Calu3 (cell line): ENCODE data around the gene MUCL3. TPM values are rescaled to one million over a fixed set of nuclear protein-coding genes. Genes with fewer than 3 reads are reported as not detected.

Source experiments
- BruUV-seq: library from RNA; stranded (reverse); fragments of 400-500 nt; replicated peaks from 2 replicates; lab custom pipeline; 2021; lab: Mats Ljungman, UMichigan
- CTCF ChIA-PET: fragments of 300-600 bp; sonication (Branson Sonifier 250); formaldehyde crosslinking; loops from one replicate; lab custom pipeline; 2022; ENCODE audit warnings: antibody characterized with exemption; lab: Charles Lee
- DNase-seq: peaks from one replicate; pipeline ENCODE4 v3.0.0; 2022
- H3K27ac Mint-ChIP-seq: one replicate; pipeline ENCODE4 v1.8.0; 2022; ENCODE audit warnings: mixed read lengths; ENCODE audit not compliant: unreplicated experiment
- H3K27me3 Mint-ChIP-seq: one replicate; pipeline ENCODE4 v1.8.0; 2022; ENCODE audit warnings: mixed read lengths; ENCODE audit not compliant: unreplicated experiment
- H3K36me3 Mint-ChIP-seq: one replicate; pipeline ENCODE4 v1.8.0; 2022; ENCODE audit warnings: mild to moderate bottlenecking, moderate library complexity, mixed read lengths; ENCODE audit not compliant: insufficient read depth, unreplicated experiment
- H3K4me1 Mint-ChIP-seq: one replicate; pipeline ENCODE4 v1.8.0; 2022; ENCODE audit warnings: mild to moderate bottlenecking, low read depth, mixed read lengths; ENCODE audit not compliant: unreplicated experiment
- H3K4me3 Mint-ChIP-seq: one replicate; pipeline ENCODE4 v1.8.0; 2022; ENCODE audit warnings: mild to moderate bottlenecking, low read depth, moderate library complexity, mixed read lengths; ENCODE audit not compliant: unreplicated experiment
- H3K9me3 Mint-ChIP-seq: one replicate; pipeline ENCODE4 v1.8.0; 2022; ENCODE audit warnings: low read depth, mixed read lengths; ENCODE audit not compliant: unreplicated experiment
- intact Hi-C: fragments of 100-400 bp; cut with micrococcal nuclease; formaldehyde crosslinking; loops from one replicate; pipeline ENCODE4 v1.10.0; 2022; ENCODE audit not compliant: unreplicated experiment
- total RNA-seq: library from RNA; stranded (reverse); gene quantifications from 2 replicates; pipeline ENCODE4 v1.2.3, GENCODE V29; 2022
- TF ChIP-seq, protein P1 (sequence below): fragments of 200-600 bp; IDR thresholded peaks from one replicate; pipeline ENCODE4 v1.8.0; 2022; ENCODE audit warnings: antibody characterized with exemption; ENCODE audit not compliant: unreplicated experiment

Gene MUCL3
- total RNA-seq, 1 experiment from 2014 or later, result 0.07 TPM

DNA sequence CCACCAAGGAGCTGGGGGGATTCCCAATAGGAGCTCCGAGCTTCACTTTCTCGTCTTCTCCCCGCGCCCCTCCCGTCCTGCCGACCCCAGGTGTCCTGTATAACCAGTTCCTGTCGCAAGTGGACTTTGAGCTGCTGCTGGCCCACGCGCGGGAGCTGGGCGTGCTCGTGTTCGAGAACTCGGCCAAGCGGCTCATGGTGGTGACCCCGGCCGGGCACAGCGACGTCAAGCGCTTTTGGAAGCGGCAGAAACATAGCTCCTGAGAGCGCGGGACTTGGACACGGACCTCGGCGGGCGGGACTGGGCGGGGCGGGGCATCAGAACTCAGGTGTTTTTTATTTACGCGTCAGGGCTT, 27.1 kb upstream of the MUCL3 start:
- CTCF ChIA-PET, result interaction anchor here (0.6 to 6.0 kb wide), 37 partner anchors 9 to 1332 kb away, joined by 3 to 180 read pairs (median 5); partner anchors contain the start of genes DDR1 and PSORS1C1
- H3K36me3 Mint-ChIP-seq, result peaks cover 54% of the 10 kb centered on the region
- DNase-seq, result no peak
- no peaks in the 10 kb centered on the region for H3K9me3 Mint-ChIP-seq
- no TSS peak for BruUV-seq
- intact Hi-C loops, result loop anchor here (2.0 kb wide), 1 partner anchor 165 kb away; no protein-coding TSS in a partner anchor
- H3K27ac Mint-ChIP-seq, result peak overlapping the region; percentile 71
- TF ChIP-seq, protein P1, sequence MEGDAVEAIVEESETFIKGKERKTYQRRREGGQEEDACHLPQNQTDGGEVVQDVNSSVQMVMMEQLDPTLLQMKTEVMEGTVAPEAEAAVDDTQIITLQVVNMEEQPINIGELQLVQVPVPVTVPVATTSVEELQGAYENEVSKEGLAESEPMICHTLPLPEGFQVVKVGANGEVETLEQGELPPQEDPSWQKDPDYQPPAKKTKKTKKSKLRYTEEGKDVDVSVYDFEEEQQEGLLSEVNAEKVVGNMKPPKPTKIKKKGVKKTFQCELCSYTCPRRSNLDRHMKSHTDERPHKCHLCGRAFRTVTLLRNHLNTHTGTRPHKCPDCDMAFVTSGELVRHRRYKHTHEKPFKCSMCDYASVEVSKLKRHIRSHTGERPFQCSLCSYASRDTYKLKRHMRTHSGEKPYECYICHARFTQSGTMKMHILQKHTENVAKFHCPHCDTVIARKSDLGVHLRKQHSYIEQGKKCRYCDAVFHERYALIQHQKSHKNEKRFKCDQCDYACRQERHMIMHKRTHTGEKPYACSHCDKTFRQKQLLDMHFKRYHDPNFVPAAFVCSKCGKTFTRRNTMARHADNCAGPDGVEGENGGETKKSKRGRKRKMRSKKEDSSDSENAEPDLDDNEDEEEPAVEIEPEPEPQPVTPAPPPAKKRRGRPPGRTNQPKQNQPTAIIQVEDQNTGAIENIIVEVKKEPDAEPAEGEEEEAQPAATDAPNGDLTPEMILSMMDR, result no peak
- H3K4me3 Mint-ChIP-seq, result peak overlapping the region; percentile 78
- peaks cover 27% of the 10 kb centered on the region for H3K4me1 Mint-ChIP-seq
- H3K27me3 Mint-ChIP-seq, result no peaks in the 10 kb centered on the region

DNA sequence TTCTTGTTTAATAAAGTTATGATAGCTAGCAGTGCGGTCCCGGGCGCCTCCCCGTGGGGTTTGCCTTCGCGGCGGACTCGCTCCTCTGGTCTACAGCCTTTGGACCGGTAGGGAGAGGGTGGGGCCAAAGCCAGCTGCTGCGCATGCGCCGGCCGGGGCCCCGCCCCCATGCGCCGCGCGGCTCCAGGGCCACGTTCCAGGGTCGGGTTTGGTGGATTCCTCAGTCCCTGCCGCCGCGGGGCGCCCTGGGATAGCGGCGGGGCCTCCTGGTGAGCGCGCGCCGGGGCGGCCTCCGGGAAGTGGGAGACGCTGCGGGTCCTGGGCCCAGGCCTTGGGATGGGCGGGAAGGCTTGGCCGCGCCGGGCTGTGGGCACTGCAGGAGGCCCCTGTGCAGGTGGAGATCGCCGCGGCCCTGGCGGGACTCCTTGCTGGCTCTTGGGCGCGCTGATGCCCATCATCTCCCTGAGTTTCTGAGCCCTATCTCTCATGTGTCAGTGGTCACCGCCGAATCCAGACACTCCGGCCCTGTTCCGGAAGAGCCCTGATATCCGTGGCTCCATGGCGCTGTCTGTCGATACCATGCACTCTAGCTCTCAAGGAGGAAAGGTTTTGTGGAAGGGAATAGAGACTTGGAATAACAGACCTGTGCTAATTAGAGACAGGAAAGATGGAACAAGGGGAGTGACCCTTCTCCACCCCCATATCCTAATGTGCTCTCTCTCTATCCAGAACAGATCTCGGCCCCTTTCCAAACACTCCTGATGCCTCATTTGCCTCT, 26.5 kb upstream of the MUCL3 start, which contains the start of gene VARS2:
Gene VARS2, plus strand, starts transcription at position 163 of the 778 bp plus-strand sequence. Its CDS starts 599 bp downstream, at position 762.
- peaks cover 21% of the 10 kb centered on the region for H3K4me1 Mint-ChIP-seq
- intact Hi-C loops, result loop anchor here (2.0 kb wide), 1 partner anchor 165 kb away; no protein-coding TSS in a partner anchor
- peak within 1 kb of the TSS; percentile 78 for H3K4me3 Mint-ChIP-seq
- CTCF ChIA-PET, result interaction anchor here (0.5 to 6.0 kb wide), 42 partner anchors 10 to 1331 kb away, joined by 3 to 180 read pairs (median 5); partner anchors contain the start of genes DDR1, PSORS1C1 and SFTA2
- TF ChIP-seq, protein P1, result peak; percentile 41
- H3K36me3 Mint-ChIP-seq, result peaks cover 49% of the 10 kb centered on the region
- no peaks in the 10 kb centered on the region for H3K27me3 Mint-ChIP-seq
- peak; percentile 100 for DNase-seq
- H3K9me3 Mint-ChIP-seq, result no peaks in the 10 kb centered on the region
- peak within 1 kb of the TSS; percentile 71 for H3K27ac Mint-ChIP-seq
- BruUV-seq, result TSS peak; percentile 51

DNA sequence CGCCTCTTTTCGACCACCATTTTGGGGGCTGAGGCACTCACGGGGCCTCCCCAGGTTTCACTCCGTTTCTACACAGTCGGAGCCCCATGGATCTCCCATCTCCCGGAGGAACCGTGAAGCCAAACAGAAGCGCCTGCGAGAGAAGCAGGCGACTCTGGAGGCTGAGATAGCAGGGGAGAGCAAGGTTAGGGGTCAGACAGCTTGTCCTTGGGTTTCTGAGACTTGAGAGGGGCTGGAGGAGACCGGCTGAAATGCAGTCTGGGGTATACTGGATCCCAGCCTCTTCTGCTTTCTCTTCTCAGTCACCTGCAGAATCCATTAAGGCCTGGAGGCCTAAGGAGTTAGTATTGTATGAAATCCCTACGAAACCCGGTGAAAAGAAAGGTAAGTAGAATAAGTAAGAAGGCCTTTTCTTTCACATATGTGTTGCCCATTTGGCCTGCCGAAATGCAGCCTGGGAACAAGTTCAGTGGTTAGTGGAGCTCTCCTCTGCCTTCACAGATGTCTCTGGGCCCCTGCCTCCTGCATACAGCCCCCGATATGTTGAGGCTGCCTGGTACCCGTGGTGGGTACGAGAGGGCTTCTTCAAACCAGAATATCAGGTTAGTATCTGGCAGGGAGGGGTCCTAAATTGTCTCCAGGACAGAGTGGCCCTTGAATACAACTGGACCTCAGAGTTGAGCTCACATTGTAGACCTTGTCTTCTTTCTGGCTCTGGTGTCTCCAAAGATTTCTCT, 25.8 kb upstream of the MUCL3 start:
- BruUV-seq, result no TSS peak
- intact Hi-C loops, result loop anchor here (1.0 to 5.0 kb wide), 5 partner anchors 47 to 212 kb away; no protein-coding TSS in a partner anchor
- peaks cover 20% of the 10 kb centered on the region for H3K4me1 Mint-ChIP-seq
- peak overlapping the region; percentile 83 for H3K27ac Mint-ChIP-seq
- no peak for DNase-seq
- no peaks in the 10 kb centered on the region for H3K27me3 Mint-ChIP-seq
- CTCF ChIA-PET, result interaction anchor here (0.6 to 6.0 kb wide), 25 partner anchors 11 to 200 kb away, joined by 3 to 180 read pairs (median 7); partner anchors contain the start of genes DDR1, MUCL3, PSORS1C1 and SFTA2
- H3K9me3 Mint-ChIP-seq, result no peaks in the 10 kb centered on the region
- TF ChIP-seq, protein P1, result no peak
- H3K36me3 Mint-ChIP-seq, result peaks cover 49% of the 10 kb centered on the region
- peak overlapping the region; percentile 78 for H3K4me3 Mint-ChIP-seq

DNA sequence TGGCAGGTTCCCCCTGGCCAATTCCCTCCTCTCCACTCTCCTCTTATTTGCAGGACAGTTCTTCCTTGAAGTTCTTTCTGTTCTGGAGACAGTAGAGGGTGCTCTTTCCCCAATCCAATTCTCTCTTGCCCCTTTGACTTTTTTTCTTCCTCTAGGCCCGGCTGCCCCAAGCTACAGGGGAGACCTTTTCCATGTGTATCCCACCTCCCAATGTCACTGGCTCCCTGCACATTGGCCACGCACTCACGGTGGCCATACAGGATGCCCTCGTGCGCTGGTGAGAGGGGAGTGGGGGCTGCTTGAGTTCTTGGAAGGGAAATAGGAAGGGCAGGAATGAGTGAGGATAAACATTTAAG, 25.2 kb upstream of the MUCL3 start:
- peak overlapping the region; percentile 83 for H3K27ac Mint-ChIP-seq
- CTCF ChIA-PET, result interaction anchor here (0.6 to 6.0 kb wide), 25 partner anchors 11 to 484 kb away, joined by 3 to 180 read pairs (median 6); partner anchors contain the start of genes DDR1, MUCL3, PSORS1C1 and SFTA2
- H3K4me1 Mint-ChIP-seq, result peaks cover 20% of the 10 kb centered on the region
- no TSS peak for BruUV-seq
- H3K27me3 Mint-ChIP-seq, result no peaks in the 10 kb centered on the region
- DNase-seq, result peak; percentile 73
- peak overlapping the region; percentile 21 for H3K4me3 Mint-ChIP-seq
- TF ChIP-seq, protein P1, result peak; percentile 78
- H3K9me3 Mint-ChIP-seq, result no peaks in the 10 kb centered on the region
- H3K36me3 Mint-ChIP-seq, result peaks cover 49% of the 10 kb centered on the region
- intact Hi-C loops, result loop anchor here (1.0 to 5.0 kb wide), 5 partner anchors 47 to 212 kb away; no protein-coding TSS in a partner anchor
